ENCODE results near the gene CLP1. TPM values are rescaled to one million over a fixed set of nuclear protein-coding genes. Genes with fewer than 3 reads are reported as not detected.

The CLP1 gene
- total RNA-seq: 10 to 100 TPM; 16.2 to 16.9 TPM

GRCh38 chr11:57657194-57658022 is at the start of gene CLP1:
Gene CLP1 (plus strand): TSS chr11:57657762. CDS start chr11:57659477, 1,715 bp downstream.
- DNase-seq: peak; percentile 100
- ChIA-PET POLR2A (interaction anchor here (0.6 to 3.0 kb wide), 9 partner anchors 8 to 935 kb away, joined by 3 to 28 read pairs (median 3); partner anchors contain the start of genes SELENOH, UBE2L6, YPEL4 and ZDHHC5), CTCF (interaction anchor here (1.1 to 1.4 kb wide), 7 partner anchors 9 to 143 kb away, joined by 3 to 9 read pairs (median 4); partner anchors contain the start of gene UBE2L6)
- H3K27ac Mint-ChIP-seq: peak within 1 kb of the TSS; percentile 97
- TF ChIP-seq, protein P1, sequence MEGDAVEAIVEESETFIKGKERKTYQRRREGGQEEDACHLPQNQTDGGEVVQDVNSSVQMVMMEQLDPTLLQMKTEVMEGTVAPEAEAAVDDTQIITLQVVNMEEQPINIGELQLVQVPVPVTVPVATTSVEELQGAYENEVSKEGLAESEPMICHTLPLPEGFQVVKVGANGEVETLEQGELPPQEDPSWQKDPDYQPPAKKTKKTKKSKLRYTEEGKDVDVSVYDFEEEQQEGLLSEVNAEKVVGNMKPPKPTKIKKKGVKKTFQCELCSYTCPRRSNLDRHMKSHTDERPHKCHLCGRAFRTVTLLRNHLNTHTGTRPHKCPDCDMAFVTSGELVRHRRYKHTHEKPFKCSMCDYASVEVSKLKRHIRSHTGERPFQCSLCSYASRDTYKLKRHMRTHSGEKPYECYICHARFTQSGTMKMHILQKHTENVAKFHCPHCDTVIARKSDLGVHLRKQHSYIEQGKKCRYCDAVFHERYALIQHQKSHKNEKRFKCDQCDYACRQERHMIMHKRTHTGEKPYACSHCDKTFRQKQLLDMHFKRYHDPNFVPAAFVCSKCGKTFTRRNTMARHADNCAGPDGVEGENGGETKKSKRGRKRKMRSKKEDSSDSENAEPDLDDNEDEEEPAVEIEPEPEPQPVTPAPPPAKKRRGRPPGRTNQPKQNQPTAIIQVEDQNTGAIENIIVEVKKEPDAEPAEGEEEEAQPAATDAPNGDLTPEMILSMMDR (IDR thresholded peaks at IDR 0.05): no peak
- peak; percentile 98 for ATAC-seq
- no peaks in the 10 kb centered on the region for H3K9me3 Mint-ChIP-seq
- H3K4me3 Mint-ChIP-seq: peak within 1 kb of the TSS; percentile 90
- H3K36me3 Mint-ChIP-seq (ENCODE audit: low read depth): peaks cover 27% of the 10 kb centered on the region
- H3K27me3 Mint-ChIP-seq: no peaks in the 10 kb centered on the region
- peaks cover 33% of the 10 kb centered on the region for H3K4me1 Mint-ChIP-seq (ENCODE audit: low read depth)
- intact Hi-C loops (cut with micrococcal nuclease): loop anchor here (1.0 kb wide), 1 partner anchor 10 kb away; no protein-coding TSS in a partner anchor

GRCh38 chr11:57610170-57610569 is 47.4 kb upstream of the CLP1 start:
- ATAC-seq: no peak

GRCh38 chr11:57614234-57614772 is 43.3 kb upstream of the CLP1 start:
- Mint-ChIP-seq H3K4me3 (no peak overlapping the region), H3K27ac (no peak overlapping the region), H3K9me3 (peaks cover 2% of the 10 kb centered on the region), H3K27me3 (no peaks in the 10 kb centered on the region), H3K4me1 (ENCODE audit: low read depth) (no peaks in the 10 kb centered on the region), H3K36me3 (ENCODE audit: low read depth) (no peaks in the 10 kb centered on the region)
- POLR2A ChIA-PET: interaction anchor here (0.6 to 1.4 kb wide), 3 partner anchors 47 to 98 kb away, joined by 3 read pairs; partner anchors contain the start of gene UBE2L6
- no peak for ATAC-seq
- TF ChIP-seq, protein P1 (IDR thresholded peaks at IDR 0.05): no peak
- intact Hi-C loops (cut with micrococcal nuclease): no loop called here
- DNase-seq: no peak
- CTCF ChIA-PET: interaction anchor here (0.7 to 1.4 kb wide), 3 partner anchors 27 to 30 kb away, joined by 3 to 5 read pairs (median 3); no protein-coding TSS in a partner anchor

More at GRCh38 chr11:57610170-57610569, 47.4 kb upstream of the CLP1 start:
- TF ChIP-seq, protein P1 (IDR thresholded peaks at IDR 0.05): no peak
- Mint-ChIP-seq H3K36me3 (ENCODE audit: low read depth) (no peaks in the 10 kb centered on the region), H3K9me3 (no peaks in the 10 kb centered on the region), H3K4me1 (ENCODE audit: low read depth) (no peaks in the 10 kb centered on the region), H3K27me3 (peaks cover 3% of the 10 kb centered on the region), H3K27ac (no peak overlapping the region), H3K4me3 (no peak overlapping the region)
- ChIA-PET CTCF (interaction anchor here (1.0 to 1.4 kb wide), 3 partner anchors 30 to 34 kb away, joined by 3 to 4 read pairs (median 3); no protein-coding TSS in a partner anchor), POLR2A (no interaction called here)
- no peak for DNase-seq
- intact Hi-C loops (cut with micrococcal nuclease): no loop called here

DNA sequence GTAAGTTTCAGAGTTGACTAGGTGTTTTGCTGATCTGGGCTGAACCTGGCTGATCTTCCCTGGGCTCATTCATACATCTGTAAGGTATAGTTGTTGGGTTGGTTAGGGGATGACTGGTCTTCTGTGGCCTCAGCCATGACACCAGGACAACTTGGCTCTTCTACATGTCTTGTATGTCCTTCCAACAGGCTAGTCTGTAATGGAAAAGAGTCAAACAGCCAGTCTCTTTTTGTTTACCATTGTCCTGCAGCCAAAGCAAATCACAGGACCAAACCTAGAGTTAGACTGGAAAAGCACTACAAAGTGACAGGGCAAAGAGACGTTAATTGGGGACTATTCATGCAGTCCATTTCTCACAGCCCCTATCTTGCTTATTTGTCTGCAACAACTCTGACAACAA is 42.3 kb upstream of the CLP1 start:
- Mint-ChIP-seq H3K9me3 (peaks cover 9% of the 10 kb centered on the region), H3K27ac (no peak overlapping the region), H3K4me3 (no peak overlapping the region), H3K27me3 (no peaks in the 10 kb centered on the region), H3K36me3 (ENCODE audit: low read depth) (no peaks in the 10 kb centered on the region), H3K4me1 (ENCODE audit: low read depth) (no peaks in the 10 kb centered on the region)
- ATAC-seq (no peak), DNase-seq (no peak)
- CTCF ChIA-PET: interaction anchor here (1.4 kb wide), 1 partner anchor 29 kb away, joined by 3 read pairs; no protein-coding TSS in a partner anchor
- POLR2A ChIA-PET: no interaction called here
- TF ChIP-seq, protein P1 (IDR thresholded peaks at IDR 0.05): no peak
- intact Hi-C loops (cut with micrococcal nuclease): no loop called here

Data from activated CD8-positive, alpha-beta T cell treated with anti-CD3 and anti-CD28 coated beads for 36 hours (primary cell).